Endothelial cell of umbilical vein (primary cell): Measurements from ENCODE around the gene COG5. TPM values are rescaled to one million over a fixed set of nuclear protein-coding genes. Genes with fewer than 3 reads are reported as not detected.

Experiments used
- BruUV-seq: library from RNA; stranded (reverse); fragments of 400-500 nt; replicated peaks from 2 replicates; lab custom pipeline; 2021; lab: Mats Ljungman, UMichigan
- CTCF ChIA-PET: fragments of 300-600, 350-600 bp; sonication (Branson Sonifier 250); formaldehyde crosslinking; loops from one replicate; lab custom pipeline; 2021; ENCODE audit warnings: antibody characterized with exemption, inconsistent platforms; lab: Charles Lee
- POLR2A ChIA-PET: fragments of 300-600, 350-600 bp; sonication (Branson Sonifier 250); formaldehyde crosslinking; loops from one replicate; lab custom pipeline; 2021; ENCODE audit warnings: antibody characterized with exemption, inconsistent platforms; lab: Charles Lee
- DNase-seq: peaks from one replicate; pipeline ENCODE4 v3.0.0-alpha.2; 2011; ENCODE audit warnings: low read depth, low spot score
- FAIRE-seq: peaks from 2 replicates; lab custom pipeline; 2011; peaks lifted over from hg19 to GRCh38; lab: Jason Lieb, UNC
- H2AFZ ChIP-seq: 2 replicates; pipeline ENCODE4 v1.6.0; 2012; ENCODE audit warnings: low read depth, low read length, control low read depth, inconsistent platforms
- H3K27ac ChIP-seq: 2 replicates; pipeline ENCODE4 v1.5.1; 2011; ENCODE audit warnings: low read depth, mild to moderate bottlenecking, control low read depth, low read length, moderate library complexity; ENCODE audit not compliant: insufficient read depth
- H3K27me3 ChIP-seq, 2 experiments: 2 replicates each; pipeline versions ENCODE4 v1.6.0 to v1.6.1; 2011; ENCODE audit warnings: low read length in 2 of 2, mixed read lengths in 1 of 2; ENCODE audit not compliant: control insufficient read depth in 2 of 2, insufficient read depth in 2 of 2
- H3K36me3 ChIP-seq, 2 experiments: 2 replicates in 1 of 2; 3 replicates in 1 of 2; pipeline ENCODE4 v1.5.1; 2011; ENCODE audit warnings: low read length in 2 of 2, mild to moderate bottlenecking in 1 of 2, moderate library complexity in 1 of 2; ENCODE audit not compliant: control insufficient read depth in 2 of 2, insufficient read depth in 2 of 2; ENCODE audit errors: extremely low read depth in 1 of 2
- H3K4me1 ChIP-seq: 3 replicates; pipeline ENCODE4 v1.5.1; 2011; ENCODE audit warnings: mild to moderate bottlenecking, low read length; ENCODE audit not compliant: control insufficient read depth, insufficient read depth; ENCODE audit errors: extremely low read depth
- H3K4me2 ChIP-seq: 2 replicates; pipeline ENCODE4 v1.6.1; 2011; ENCODE audit warnings: low read length, control low read depth, mixed read lengths; ENCODE audit not compliant: insufficient read depth
- H3K4me3 ChIP-seq, 3 experiments: fragments of 200-600 bp in 1 of 3; sonication (generic), shearing (Covaris generic) in 1 of 3; replicated peaks in 1 of 3; 2 replicates each; pipeline ENCODE4 v1.5.1; 2011 to 2016; ENCODE audit warnings: control low read depth in 3 of 3, low read length in 3 of 3, mild to moderate bottlenecking in 2 of 3, inconsistent platforms in 1 of 3, low read depth in 1 of 3, moderate library complexity in 1 of 3; ENCODE audit not compliant: insufficient read depth in 1 of 3
- H3K79me2 ChIP-seq: 2 replicates; pipeline ENCODE4 v1.6.0; 2012; ENCODE audit warnings: low read length, inconsistent platforms; ENCODE audit not compliant: control insufficient read depth, insufficient read depth
- H3K9ac ChIP-seq: replicated peaks from 2 replicates; pipeline ENCODE3; 2011; ENCODE audit warnings: low read length, control low read depth; ENCODE audit not compliant: insufficient read depth; ENCODE audit errors: extremely low read depth
- H3K9me1 ChIP-seq: replicated peaks from 3 replicates; pipeline ENCODE4 v1.6.0; 2011; ENCODE audit warnings: mild to moderate bottlenecking, low read length; ENCODE audit not compliant: control insufficient read depth, insufficient read depth; ENCODE audit errors: extremely low read depth
- H3K9me3 ChIP-seq: replicated peaks from 2 replicates; pipeline ENCODE4 v1.5.1; 2012; ENCODE audit warnings: low read length, inconsistent platforms; ENCODE audit not compliant: control insufficient read depth, insufficient read depth
- H4K20me1 ChIP-seq: replicated peaks from 2 replicates; pipeline ENCODE3; 2011; ENCODE audit warnings: mild to moderate bottlenecking, low read length; ENCODE audit not compliant: control insufficient read depth, insufficient read depth; ENCODE audit errors: extremely low read depth
- GATA2 ChIP-seq: IDR thresholded peaks from 2 replicates; pipeline ENCODE4 v1.7.0; 2011; ENCODE audit warnings: low read depth, mild to moderate bottlenecking, moderate library complexity, mixed read lengths, low read length; ENCODE audit not compliant: insufficient read length, insufficient read depth
- MYC ChIP-seq: IDR thresholded peaks from one replicate; pipeline ENCODE4 v1.6.1; 2011; ENCODE audit warnings: mild to moderate bottlenecking, low read depth, low read length
- dilution Hi-C: fragments of 300-500 bp; cut with MboI; formaldehyde crosslinking; loops from one replicate; pipeline ENCODE4 v1.15.0; 2019; ENCODE audit warnings: low sequenced_read_pairs; ENCODE audit not compliant: extremely low pct_ligation_motif_present
- intact Hi-C: fragments of 100-400 bp; cut with micrococcal nuclease; formaldehyde crosslinking; loops from one replicate; pipeline ENCODE4 v1.10.0; 2022
- polyA plus RNA-seq, 4 experiments: library from polyadenylated mRNA; depleted of rRNA in 3 of 4; stranded (reverse) in 3 of 4; unstranded in 1 of 4; fragments of >200 nt; gene quantifications; 2 replicates each; pipeline versions ENCODE4 v1.2.1 to v1.2.3, GENCODE V29; 2011 to 2012; ENCODE audit warnings: missing spikeins in 1 of 4
- total RNA-seq: library from RNA; stranded (reverse); gene quantifications from 2 replicates; pipeline ENCODE4 v1.2.3, GENCODE V29; 2021
- TF ChIP-seq, protein P1 (sequence below), 2 donors: IDR thresholded peaks; 1 replicate in 1 of 2; 2 replicates in 1 of 2; pipeline ENCODE4 v1.5.1; 2011; ENCODE audit warnings: low read length in 2 of 2, mild to moderate bottlenecking in 2 of 2, moderate library complexity in 2 of 2, control low read depth in 1 of 2, inconsistent platforms in 1 of 2, low read depth in 1 of 2; ENCODE audit not compliant: insufficient read depth in 1 of 2; ENCODE audit errors: extremely low read depth in 1 of 2
- TF ChIP-seq, protein P2 (sequence below): IDR thresholded peaks from 2 replicates; pipeline ENCODE4 v1.6.1; 2011; ENCODE audit not compliant: insufficient read depth, insufficient read length

The COG5 gene
- total and polyA plus RNA-seq, 2 donors (not counting 3 experiments of a cell fraction or from before 2014, with no cell fraction given) = 18.8 to 45.3 TPM

DNA sequence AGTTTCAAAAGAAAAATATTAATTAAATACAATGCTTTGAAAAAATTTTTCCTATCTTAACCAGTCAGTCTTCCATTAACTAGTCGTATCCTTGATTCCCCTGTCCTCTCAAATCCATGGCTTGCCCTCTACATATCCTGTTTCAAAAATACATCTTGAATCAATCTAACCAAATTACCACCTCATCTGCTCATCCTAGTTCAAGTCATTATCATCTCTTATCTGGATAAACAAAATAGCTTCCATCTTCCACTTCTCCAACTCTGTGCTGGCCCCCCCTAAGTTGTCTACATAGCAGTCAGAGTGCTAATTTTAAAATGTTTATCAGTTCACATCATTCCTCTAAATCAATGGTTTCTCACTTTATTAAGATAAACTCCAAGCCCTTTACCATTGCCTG lies 269.5 kb downstream of the COG5 start:
- no peaks in the 10 kb centered on the region for H3K9me1 ChIP-seq
- CTCF ChIA-PET = no interaction called here
- H3K79me2 ChIP-seq = no peaks in the 10 kb centered on the region
- dilution Hi-C loops = no loop called here
- no peaks in the 10 kb centered on the region for H3K9me3 ChIP-seq
- H3K4me3 ChIP-seq = no peak overlapping the region
- no peak overlapping the region for H3K27ac ChIP-seq
- no peaks in the 10 kb centered on the region for H3K36me3 ChIP-seq
- H3K4me2 ChIP-seq = no peak overlapping the region
- H2AFZ ChIP-seq = no peak overlapping the region
- POLR2A ChIA-PET = no interaction called here
- intact Hi-C loops = no loop called here
- TF ChIP-seq GATA2 = no peak
- no peak for FAIRE-seq
- H4K20me1 ChIP-seq = no peaks in the 10 kb centered on the region
- no TSS peak for BruUV-seq
- no peak overlapping the region for H3K9ac ChIP-seq
- DNase-seq = no peak
- no peaks in the 10 kb centered on the region for H3K4me1 ChIP-seq
- H3K27me3 ChIP-seq = no peaks in the 10 kb centered on the region

DNA sequence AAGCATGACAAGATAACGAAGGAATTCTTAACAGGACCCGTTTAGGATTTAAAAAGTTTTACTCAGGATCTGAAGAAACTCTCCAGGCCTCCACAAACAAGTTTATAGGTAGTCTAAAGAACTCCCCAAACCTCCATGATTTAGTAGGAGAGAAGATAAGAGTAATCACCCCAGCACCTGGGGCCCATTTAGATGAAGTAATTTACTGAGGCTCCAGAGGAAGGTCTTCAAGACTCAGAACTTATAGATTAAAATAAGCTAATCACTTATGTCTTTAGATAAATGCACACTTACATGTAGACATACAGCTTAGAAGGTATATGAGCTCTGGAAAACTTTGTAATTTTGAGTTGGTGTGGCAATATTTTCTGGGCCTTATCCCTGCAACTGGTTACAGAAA lies 271.1 kb downstream of the COG5 start:
- no TSS peak for BruUV-seq
- no peaks in the 10 kb centered on the region for H3K36me3 ChIP-seq
- no peak for FAIRE-seq
- H3K9me1 ChIP-seq = no peaks in the 10 kb centered on the region
- DNase-seq = no peak
- H2AFZ ChIP-seq = no peak overlapping the region
- H3K79me2 ChIP-seq = no peaks in the 10 kb centered on the region
- no peaks in the 10 kb centered on the region for H4K20me1 ChIP-seq
- H3K27me3 ChIP-seq = no peaks in the 10 kb centered on the region
- H3K27ac ChIP-seq = no peak overlapping the region
- intact Hi-C loops (no loop called here), dilution Hi-C loops (no loop called here)
- no peak overlapping the region for H3K9ac ChIP-seq
- ChIA-PET POLR2A (no interaction called here), CTCF (interaction anchor here (0.8 kb wide), 1 partner anchor 73 kb away, joined by 3 read pairs; no protein-coding TSS in a partner anchor)
- H3K9me3 ChIP-seq = no peaks in the 10 kb centered on the region
- TF ChIP-seq, protein P1, sequence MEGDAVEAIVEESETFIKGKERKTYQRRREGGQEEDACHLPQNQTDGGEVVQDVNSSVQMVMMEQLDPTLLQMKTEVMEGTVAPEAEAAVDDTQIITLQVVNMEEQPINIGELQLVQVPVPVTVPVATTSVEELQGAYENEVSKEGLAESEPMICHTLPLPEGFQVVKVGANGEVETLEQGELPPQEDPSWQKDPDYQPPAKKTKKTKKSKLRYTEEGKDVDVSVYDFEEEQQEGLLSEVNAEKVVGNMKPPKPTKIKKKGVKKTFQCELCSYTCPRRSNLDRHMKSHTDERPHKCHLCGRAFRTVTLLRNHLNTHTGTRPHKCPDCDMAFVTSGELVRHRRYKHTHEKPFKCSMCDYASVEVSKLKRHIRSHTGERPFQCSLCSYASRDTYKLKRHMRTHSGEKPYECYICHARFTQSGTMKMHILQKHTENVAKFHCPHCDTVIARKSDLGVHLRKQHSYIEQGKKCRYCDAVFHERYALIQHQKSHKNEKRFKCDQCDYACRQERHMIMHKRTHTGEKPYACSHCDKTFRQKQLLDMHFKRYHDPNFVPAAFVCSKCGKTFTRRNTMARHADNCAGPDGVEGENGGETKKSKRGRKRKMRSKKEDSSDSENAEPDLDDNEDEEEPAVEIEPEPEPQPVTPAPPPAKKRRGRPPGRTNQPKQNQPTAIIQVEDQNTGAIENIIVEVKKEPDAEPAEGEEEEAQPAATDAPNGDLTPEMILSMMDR (IDR thresholded peaks at IDR 0.05; ENCODE audit: extremely low read depth in 1 of 2, insufficient read depth in 1 of 2, low read depth in 1 of 2, low read length in 2 of 2) = no peak
- TF ChIP-seq, protein P2, sequence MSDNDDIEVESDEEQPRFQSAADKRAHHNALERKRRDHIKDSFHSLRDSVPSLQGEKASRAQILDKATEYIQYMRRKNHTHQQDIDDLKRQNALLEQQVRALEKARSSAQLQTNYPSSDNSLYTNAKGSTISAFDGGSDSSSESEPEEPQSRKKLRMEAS = no peak
- TF ChIP-seq MYC = no peak
- H3K4me2 ChIP-seq = no peak overlapping the region
- no peaks in the 10 kb centered on the region for H3K4me1 ChIP-seq
- H3K4me3 ChIP-seq = no peak overlapping the region
